ENCODE results near the gene CAT. TPM values are rescaled to one million over a fixed set of nuclear protein-coding genes. Genes with fewer than 3 reads are reported as not detected.

Gene CAT
- total and polyA plus RNA-seq, 12 donors: 42.0 to 134 (median 79.6) TPM

- H3K4me3 ChIP-seq: peak overlapping the region in 8 of 10 donors; percentile 66 to 97 (median 85)
- intact Hi-C loops (cut with DNase I): loop anchor here in 2 of 10 donors (1.0 to 5.0 kb wide), 2 partner anchors 386 to 1500 kb away; partner anchors contain the start of gene CAPRIN1 (in 1 of the 2)
- H3K9me3 ChIP-seq: no peaks in the 10 kb centered on the region
- 93 to 94% methylated on average over 2 of the region's 2 CpGs for WGBS, 2 donors
- no peak for ATAC-seq
- peaks cover 7 to 39% (median 31%) of the 10 kb centered on the region in 9 donors for H3K4me1 ChIP-seq
- TF ChIP-seq, protein P1, sequence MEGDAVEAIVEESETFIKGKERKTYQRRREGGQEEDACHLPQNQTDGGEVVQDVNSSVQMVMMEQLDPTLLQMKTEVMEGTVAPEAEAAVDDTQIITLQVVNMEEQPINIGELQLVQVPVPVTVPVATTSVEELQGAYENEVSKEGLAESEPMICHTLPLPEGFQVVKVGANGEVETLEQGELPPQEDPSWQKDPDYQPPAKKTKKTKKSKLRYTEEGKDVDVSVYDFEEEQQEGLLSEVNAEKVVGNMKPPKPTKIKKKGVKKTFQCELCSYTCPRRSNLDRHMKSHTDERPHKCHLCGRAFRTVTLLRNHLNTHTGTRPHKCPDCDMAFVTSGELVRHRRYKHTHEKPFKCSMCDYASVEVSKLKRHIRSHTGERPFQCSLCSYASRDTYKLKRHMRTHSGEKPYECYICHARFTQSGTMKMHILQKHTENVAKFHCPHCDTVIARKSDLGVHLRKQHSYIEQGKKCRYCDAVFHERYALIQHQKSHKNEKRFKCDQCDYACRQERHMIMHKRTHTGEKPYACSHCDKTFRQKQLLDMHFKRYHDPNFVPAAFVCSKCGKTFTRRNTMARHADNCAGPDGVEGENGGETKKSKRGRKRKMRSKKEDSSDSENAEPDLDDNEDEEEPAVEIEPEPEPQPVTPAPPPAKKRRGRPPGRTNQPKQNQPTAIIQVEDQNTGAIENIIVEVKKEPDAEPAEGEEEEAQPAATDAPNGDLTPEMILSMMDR (IDR thresholded peaks at IDR 0.05): no peak
- peaks cover 0 to 11% (median 0%) of the 10 kb centered on the region in 9 donors for H3K36me3 ChIP-seq
- DNase-seq: no peak
- H3K27ac ChIP-seq: peak overlapping the region in 8 of 10 donors; percentile 81 to 97 (median 94)
- H3K27me3 ChIP-seq: no peaks in the 10 kb centered on the region
Measured at GRCh38 chr11:34437224-34438125, 1.3 kb upstream of the CAT start.

DNA sequence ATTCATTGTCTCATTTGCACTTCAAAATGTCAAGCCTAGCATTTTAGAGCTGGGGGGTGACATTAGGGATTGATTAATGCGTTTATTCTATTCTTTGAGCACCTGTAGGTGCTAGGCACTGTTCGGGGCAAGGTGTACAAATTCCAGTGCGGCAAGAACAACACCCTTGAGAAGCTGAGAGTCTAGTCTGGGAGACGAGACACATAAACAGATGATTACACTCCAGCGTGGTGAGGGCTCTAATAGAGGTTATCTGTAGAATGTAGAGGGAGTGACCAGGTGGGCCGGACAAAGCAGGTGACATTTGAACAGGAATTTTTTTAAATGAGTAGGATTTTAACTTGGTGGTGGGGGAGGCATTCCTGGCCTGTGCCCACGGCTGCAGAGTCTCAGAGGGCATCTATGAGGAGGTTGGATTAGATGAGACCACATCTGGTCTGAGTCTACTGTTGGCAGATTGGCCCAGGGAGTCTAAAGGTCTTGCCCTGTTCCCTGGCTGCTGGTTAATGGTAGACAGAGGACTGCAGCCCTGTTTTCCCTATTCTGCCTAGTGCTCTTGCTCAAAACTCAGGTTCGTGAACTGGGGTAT is 970 bp downstream of the CAT start:
- TF ChIP-seq, protein P1 (IDR thresholded peaks at IDR 0.05): no peak
- H3K4me1 ChIP-seq: peaks cover 7 to 60% (median 49%) of the 10 kb centered on the region in 9 donors
- no peaks in the 10 kb centered on the region for H3K27me3 ChIP-seq
- H3K36me3 ChIP-seq: peaks cover 0 to 11% (median 0%) of the 10 kb centered on the region in 9 donors
- peak overlapping the region; percentile 76 to 97 (median 92) for H3K27ac ChIP-seq
- WGBS, 2 donors: 23 to 28% methylated on average over 8 of the region's 8 CpGs
- ATAC-seq: no peak
- peak overlapping the region; percentile 58 to 97 (median 79) for H3K4me3 ChIP-seq
- DNase-seq: no peak
- intact Hi-C loops (cut with DNase I): loop anchor here in 2 of 10 donors (5.0 to 10.0 kb wide), 2 partner anchors 335 to 1498 kb away; partner anchors contain the start of gene NAT10 (in 1 of the 2)
- H3K9me3 ChIP-seq: no peaks in the 10 kb centered on the region

DNA sequence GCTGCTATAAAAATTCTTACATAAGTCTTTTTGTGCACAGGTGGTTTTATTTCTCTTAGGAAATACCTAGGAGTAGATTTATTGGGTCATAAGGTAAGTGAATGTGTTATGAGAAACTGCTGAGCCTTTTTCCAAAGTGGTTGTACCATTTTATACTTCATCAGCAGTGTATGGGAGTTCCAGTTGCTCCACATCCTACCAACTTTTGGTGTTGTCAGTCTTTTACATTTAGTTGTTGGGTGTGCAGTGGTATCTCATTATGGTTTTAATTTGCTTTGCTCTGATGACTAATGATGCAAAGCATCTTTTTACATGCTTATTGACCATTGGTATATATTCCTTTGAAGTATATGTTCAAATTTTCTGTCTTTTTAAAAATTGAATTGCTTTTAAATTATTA is 3.1 kb downstream of the CAT start:
- ATAC-seq (no peak), DNase-seq (no peak)
- peaks cover 7 to 76% (median 58%) of the 10 kb centered on the region in 9 donors for H3K4me1 ChIP-seq
- no peaks in the 10 kb centered on the region for H3K27me3 ChIP-seq
- peaks cover 0 to 11% (median 0%) of the 10 kb centered on the region in 9 donors for H3K36me3 ChIP-seq
- TF ChIP-seq, protein P1 (IDR thresholded peaks at IDR 0.05): no peak
- no peak overlapping the region for H3K4me3 ChIP-seq
- H3K27ac ChIP-seq: no peak overlapping the region
- intact Hi-C loops (cut with DNase I): loop anchor here in 1 of 10 donors (10.0 kb wide), 1 partner anchor 337 kb away; the partner anchor contains the start of gene NAT10
- no peaks in the 10 kb centered on the region for H3K9me3 ChIP-seq

DNA sequence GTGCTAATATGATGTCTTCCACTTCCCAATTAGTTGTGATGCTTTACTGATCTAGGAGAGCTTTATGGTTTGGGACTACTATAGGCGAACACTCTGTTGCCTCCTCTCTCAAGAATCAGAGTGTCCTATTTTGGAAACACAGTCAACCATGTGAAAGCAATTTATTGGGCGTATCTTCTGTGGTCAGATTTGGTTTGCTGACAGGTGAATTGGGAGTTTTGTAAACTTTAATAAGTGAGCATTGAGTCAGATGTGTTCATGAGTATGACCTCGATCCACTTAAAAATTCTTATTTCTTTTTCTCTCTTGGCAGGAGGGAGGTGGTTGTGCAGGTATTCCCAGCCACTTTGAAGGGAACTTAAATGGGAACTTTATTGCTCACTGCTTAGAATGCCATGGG is 4.4 kb downstream of the CAT start:
- Histone ChIP-seq H3K27me3 (no peaks in the 10 kb centered on the region), H3K4me1 (peaks cover 7 to 80% (median 72%) of the 10 kb centered on the region in 9 donors), H3K27ac (no peak overlapping the region), H3K9me3 (no peaks in the 10 kb centered on the region), H3K4me3 (no peak overlapping the region), H3K36me3 (peaks cover 0 to 11% (median 0%) of the 10 kb centered on the region in 9 donors)
- DNase-seq (no peak), ATAC-seq (no peak)
- intact Hi-C loops (cut with DNase I): loop anchor here in 1 of 10 donors (10.0 kb wide), 1 partner anchor 338 kb away; the partner anchor contains the start of gene NAT10
- WGBS, 2 donors: 82 to 88% methylated on average over 3 of the region's 3 CpGs
- TF ChIP-seq, protein P1 (IDR thresholded peaks at IDR 0.05): no peak

All from heart right ventricle (tissue), 16 donors.